ENCODE data around the gene AZIN2.

Gene AZIN2

GRCh38 chr1:33072707-33073106, 8.2 kb upstream of the AZIN2 start:
- TF ChIP-seq CTCF (conservative IDR thresholded peaks at IDR 0.05; ENCODE audit: control insufficient read depth, insufficient read depth, low read depth, low read length): no peak
- H3K4me3 ChIP-seq (ENCODE audit: control insufficient read depth, low read depth, low read length): no peak overlapping the region
- DNase-seq (ENCODE audit: low read depth): peak; percentile 84

- DNase-seq (ENCODE audit: low read depth): no peak
- no peak overlapping the region for H3K4me3 ChIP-seq (ENCODE audit: control insufficient read depth, low read depth, low read length)
- TF ChIP-seq CTCF (conservative IDR thresholded peaks at IDR 0.05; ENCODE audit: control insufficient read depth, insufficient read depth, low read depth, low read length): no peak
These were observed 6.6 kb upstream of the AZIN2 start for GRCh38 chr1:33074193-33074945.

- no peak overlapping the region for H3K4me3 ChIP-seq (ENCODE audit: control insufficient read depth, low read depth, low read length)
- no peak for TF ChIP-seq CTCF (conservative IDR thresholded peaks at IDR 0.05; ENCODE audit: control insufficient read depth, insufficient read depth, low read depth, low read length)
- DNase-seq (ENCODE audit: low read depth): no peak
These were observed 2.8 kb upstream of the AZIN2 start for GRCh38 chr1:33078030-33078591.

- DNase-seq (ENCODE audit: low read depth): no peak
- no peak for TF ChIP-seq CTCF (conservative IDR thresholded peaks at IDR 0.05; ENCODE audit: control insufficient read depth, insufficient read depth, low read depth, low read length)
- peak overlapping the region; percentile 81 for H3K4me3 ChIP-seq (ENCODE audit: control insufficient read depth, low read depth, low read length)
These were observed 580 bp upstream of the AZIN2 start for GRCh38 chr1:33080373-33080772.

- DNase-seq (ENCODE audit: low read depth): no peak
- no peak for TF ChIP-seq CTCF (conservative IDR thresholded peaks at IDR 0.05; ENCODE audit: control insufficient read depth, insufficient read depth, low read depth, low read length)
- peak overlapping the region; percentile 81 for H3K4me3 ChIP-seq (ENCODE audit: control insufficient read depth, low read depth, low read length)
These were observed 777 bp downstream of the AZIN2 start for GRCh38 chr1:33081554-33082305.

- DNase-seq (ENCODE audit: low read depth): peak; percentile 38
- H3K4me3 ChIP-seq (ENCODE audit: control insufficient read depth, low read depth, low read length): no peak overlapping the region
- TF ChIP-seq CTCF (conservative IDR thresholded peaks at IDR 0.05; ENCODE audit: control insufficient read depth, insufficient read depth, low read depth, low read length): no peak
These were observed 1.7 kb downstream of the AZIN2 start for GRCh38 chr1:33082575-33083108.
